Glutamatergic neuron (in vitro differentiated cells): Measurements from ENCODE around the gene AMELX. TPM values are rescaled to one million over a fixed set of nuclear protein-coding genes. Genes with fewer than 3 reads are reported as not detected.

ENCODE experiments used
- DNase-seq: peaks from one replicate; pipeline ENCODE4 v3.0.0; 2022
- H3K27ac Mint-ChIP-seq: one replicate; pipeline ENCODE4 v1.8.0; 2020; ENCODE audit warnings: mild to moderate bottlenecking, mixed read lengths, inconsistent platforms; ENCODE audit not compliant: unreplicated experiment
- H3K27me3 Mint-ChIP-seq: one replicate; pipeline ENCODE4 v1.8.0; 2020; ENCODE audit warnings: mild to moderate bottlenecking, moderate library complexity, mixed read lengths, inconsistent platforms; ENCODE audit not compliant: unreplicated experiment
- H3K36me3 Mint-ChIP-seq: one replicate; pipeline ENCODE4 v1.8.0; 2020; ENCODE audit warnings: mild to moderate bottlenecking, mixed read lengths, inconsistent platforms; ENCODE audit not compliant: unreplicated experiment
- H3K4me1 Mint-ChIP-seq: one replicate; pipeline ENCODE4 v1.8.0; 2020; ENCODE audit warnings: mild to moderate bottlenecking, low read depth, mixed read lengths, inconsistent platforms; ENCODE audit not compliant: unreplicated experiment
- H3K4me3 Mint-ChIP-seq: one replicate; pipeline ENCODE4 v1.8.0; 2020; ENCODE audit warnings: mild to moderate bottlenecking, mixed read lengths, inconsistent platforms; ENCODE audit not compliant: unreplicated experiment
- H3K9me3 Mint-ChIP-seq: one replicate; pipeline ENCODE4 v1.8.0; 2020; ENCODE audit warnings: mild to moderate bottlenecking, moderate library complexity, mixed read lengths, inconsistent platforms; ENCODE audit not compliant: unreplicated experiment
- CTCF ChIP-seq: fragments of 200-600 bp; sonication (generic); IDR thresholded peaks from one replicate; pipeline ENCODE4 v1.5.0; 2021; ENCODE audit not compliant: partially characterized antibody, unreplicated experiment
- long read RNA-seq: library from polyadenylated mRNA; unstranded; transcript quantifications from one replicate; pipeline ENCODE4 v2.0.0, GENCODE V29; 2020; ENCODE audit not compliant: unreplicated experiment
- total RNA-seq: library from RNA; stranded (reverse); fragmentation: NEBNext Ultra II Directional; extraction: Animal tissue kit (Norgen Biotek cat#: 25700); gene quantifications from one replicate; pipeline ENCODE4 v1.2.1, GENCODE V29; 2021; ENCODE audit not compliant: unreplicated experiment

AMELX gene
- not detected for total RNA-seq
- long read RNA-seq, result 0 reads

- no peak for TF ChIP-seq CTCF
- no peaks in the 10 kb centered on the region for H3K9me3 Mint-ChIP-seq
- no peak within 1 kb of the TSS for H3K4me3 Mint-ChIP-seq
- peaks cover 4% of the 10 kb centered on the region for H3K4me1 Mint-ChIP-seq
- no peak within 1 kb of the TSS for H3K27ac Mint-ChIP-seq
- no peak for DNase-seq
- no peaks in the 10 kb centered on the region for H3K36me3 Mint-ChIP-seq
- H3K27me3 Mint-ChIP-seq, result no peaks in the 10 kb centered on the region
Observed at GRCh38 chrX:11293113-11293512, at the start of gene AMELX. AMELX (plus strand) TSS chrX:11293413; CDS start chrX:11294789, 1,376 bp downstream.

- no peak for DNase-seq
- Mint-ChIP-seq H3K4me1 (no peaks in the 10 kb centered on the region), H3K36me3 (no peaks in the 10 kb centered on the region), H3K27ac (no peak overlapping the region), H3K9me3 (no peaks in the 10 kb centered on the region), H3K4me3 (no peak overlapping the region), H3K27me3 (no peaks in the 10 kb centered on the region)
- TF ChIP-seq CTCF, result no peak
Observed at GRCh38 chrX:11244636-11245035, 48.6 kb upstream of the AMELX start.

GRCh38 chrX:11254417-11255109 is 38.6 kb upstream of the AMELX start:
- H3K27me3 Mint-ChIP-seq, result peaks cover 1% of the 10 kb centered on the region
- no peak for TF ChIP-seq CTCF
- no peak overlapping the region for H3K27ac Mint-ChIP-seq
- H3K9me3 Mint-ChIP-seq, result no peaks in the 10 kb centered on the region
- H3K4me3 Mint-ChIP-seq, result no peak overlapping the region
- no peak for DNase-seq
- H3K36me3 Mint-ChIP-seq, result no peaks in the 10 kb centered on the region
- no peaks in the 10 kb centered on the region for H3K4me1 Mint-ChIP-seq

GRCh38 chrX:11257290-11257689 is 35.9 kb upstream of the AMELX start:
- no peak for DNase-seq
- Mint-ChIP-seq H3K4me3 (no peak overlapping the region), H3K9me3 (no peaks in the 10 kb centered on the region), H3K4me1 (no peaks in the 10 kb centered on the region), H3K36me3 (no peaks in the 10 kb centered on the region), H3K27ac (no peak overlapping the region), H3K27me3 (peaks cover 1% of the 10 kb centered on the region)
- no peak for TF ChIP-seq CTCF

GRCh38 chrX:11257711-11258110 is 35.5 kb upstream of the AMELX start:
- no peak for TF ChIP-seq CTCF
- H3K27ac Mint-ChIP-seq, result no peak overlapping the region
- peaks cover 1% of the 10 kb centered on the region for H3K27me3 Mint-ChIP-seq
- no peaks in the 10 kb centered on the region for H3K36me3 Mint-ChIP-seq
- H3K4me1 Mint-ChIP-seq, result no peaks in the 10 kb centered on the region
- no peaks in the 10 kb centered on the region for H3K9me3 Mint-ChIP-seq
- DNase-seq, result no peak
- no peak overlapping the region for H3K4me3 Mint-ChIP-seq
